SW480 (cell line): ENCODE results near the gene FHIT.

Source experiments
- DNase-seq: peaks from one replicate; pipeline ENCODE4 v3.0.0-alpha.2; 2016; ENCODE audit warnings: low spot score

FHIT gene

DNA sequence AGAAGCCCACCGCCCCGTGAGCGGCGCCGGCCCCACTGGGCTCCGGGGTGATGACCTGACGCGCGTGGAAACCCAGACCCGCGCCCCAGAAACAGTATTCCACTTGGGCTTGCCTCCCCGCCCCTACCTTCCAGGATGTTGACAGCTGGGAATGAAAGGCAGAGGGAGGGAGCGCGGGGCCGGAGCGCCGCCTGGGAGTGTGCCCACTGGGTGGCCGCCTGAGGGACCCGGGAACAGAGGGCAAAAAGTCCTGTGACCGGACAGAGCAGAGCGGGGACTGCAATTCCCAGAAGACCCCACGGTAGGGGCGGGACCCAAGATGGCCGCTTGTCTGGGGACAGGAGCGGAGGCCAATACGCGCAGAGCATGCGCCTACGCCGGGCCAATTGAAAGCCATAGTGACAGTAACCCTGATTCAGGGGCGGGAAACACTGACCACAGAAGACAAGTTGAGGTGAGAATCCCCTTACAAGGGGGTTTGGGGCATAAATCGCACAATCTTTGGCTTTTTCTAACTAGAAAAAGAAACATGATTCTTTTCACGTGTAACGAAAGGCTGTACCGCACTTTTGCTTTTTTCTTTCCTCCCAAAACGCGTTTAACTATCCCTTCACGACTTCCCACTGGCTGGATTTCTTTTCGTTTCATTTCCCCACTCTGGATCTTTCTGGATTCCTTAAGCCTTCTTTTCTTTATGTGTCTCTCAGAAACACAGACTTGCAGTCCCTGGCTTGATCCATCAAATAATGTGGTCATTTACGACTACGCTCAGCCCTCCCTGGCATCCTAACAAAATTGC, at the start of gene FHIT:
TSS of gene FHIT (minus strand) at position 279 of the 799 bp plus-strand sequence.
- peak; percentile 96 for DNase-seq

- no peak for DNase-seq
Measured at GRCh38 chr3:61300786-61301185, 49.5 kb upstream of the FHIT start.

DNA sequence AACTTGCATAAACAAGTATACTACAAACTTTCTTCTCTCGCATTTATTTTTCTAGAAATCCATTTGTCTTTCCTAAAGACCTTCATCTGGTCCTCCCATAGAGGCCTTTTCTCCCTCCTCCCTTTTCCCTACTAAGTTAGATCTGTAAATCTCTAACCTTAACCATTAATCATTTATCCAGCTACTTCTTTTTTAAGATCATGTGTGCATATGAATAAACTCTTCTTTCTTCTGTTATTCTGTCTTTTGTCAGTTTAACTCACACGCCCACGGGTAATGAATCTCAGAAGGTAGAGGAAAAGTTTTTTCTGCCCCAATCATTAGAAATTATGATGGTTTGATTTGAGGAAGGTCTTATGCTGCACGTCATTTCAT, 48.7 kb upstream of the FHIT start:
- DNase-seq: no peak

- DNase-seq: no peak
Measured at GRCh38 chr3:61299343-61300005, 48.2 kb upstream of the FHIT start.

GRCh38 chr3:61297821-61298220, 46.6 kb upstream of the FHIT start:
- DNase-seq: no peak

- DNase-seq: no peak
Measured at GRCh38 chr3:61288446-61288845, 37.2 kb upstream of the FHIT start.

- DNase-seq: no peak
Measured at GRCh38 chr3:61283876-61284275, 32.6 kb upstream of the FHIT start.

DNA sequence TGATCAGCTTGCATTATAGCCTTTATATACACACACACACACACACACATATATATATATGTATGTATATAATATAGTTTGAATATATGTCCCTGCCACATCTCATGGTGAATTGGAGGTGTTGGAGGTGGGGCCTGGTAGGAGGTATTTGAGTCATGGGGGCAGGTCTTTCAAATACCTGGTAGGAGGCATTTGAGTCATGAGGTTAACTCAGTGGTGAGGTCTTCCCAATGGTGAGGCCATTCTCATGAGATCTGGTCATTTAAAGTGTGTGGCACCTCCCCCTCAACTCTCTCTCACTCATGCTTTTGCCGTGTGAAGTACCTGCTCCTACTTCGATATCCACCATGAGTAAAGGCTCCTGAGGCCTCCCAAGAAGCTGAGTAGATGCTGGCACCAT, 27.5 kb upstream of the FHIT start:
- no peak for DNase-seq

- no peak for DNase-seq
Measured at GRCh38 chr3:61277411-61277810, 26.2 kb upstream of the FHIT start.

GRCh38 chr3:61269435-61269834, 18.2 kb upstream of the FHIT start:
- DNase-seq: no peak

DNA sequence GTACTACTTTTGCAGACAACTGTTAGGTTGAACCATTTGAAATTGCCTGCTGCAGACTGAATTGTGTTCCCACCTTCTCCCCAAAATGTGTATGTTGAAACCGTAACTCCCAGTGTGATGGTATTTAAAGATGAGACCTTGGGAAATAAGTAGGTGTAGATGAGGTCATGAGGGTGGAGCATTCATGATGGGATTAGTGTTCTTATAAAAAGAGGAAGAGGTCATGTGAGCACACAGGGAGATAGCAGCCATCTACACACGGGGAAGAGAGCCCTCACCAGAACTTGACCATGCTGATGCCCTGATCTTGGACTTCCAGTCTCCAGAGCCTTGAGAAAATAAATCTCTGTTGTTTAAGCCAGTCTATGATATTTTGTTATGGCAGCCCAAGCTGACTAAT, 17.4 kb upstream of the FHIT start:
- DNase-seq: no peak

GRCh38 chr3:61264281-61264680, 13.0 kb upstream of the FHIT start:
- DNase-seq: no peak

- no peak for DNase-seq
Measured at GRCh38 chr3:61257148-61257547, 5.9 kb upstream of the FHIT start.

- DNase-seq: no peak
Measured at GRCh38 chr3:61253756-61254155, 2.5 kb upstream of the FHIT start.

DNA sequence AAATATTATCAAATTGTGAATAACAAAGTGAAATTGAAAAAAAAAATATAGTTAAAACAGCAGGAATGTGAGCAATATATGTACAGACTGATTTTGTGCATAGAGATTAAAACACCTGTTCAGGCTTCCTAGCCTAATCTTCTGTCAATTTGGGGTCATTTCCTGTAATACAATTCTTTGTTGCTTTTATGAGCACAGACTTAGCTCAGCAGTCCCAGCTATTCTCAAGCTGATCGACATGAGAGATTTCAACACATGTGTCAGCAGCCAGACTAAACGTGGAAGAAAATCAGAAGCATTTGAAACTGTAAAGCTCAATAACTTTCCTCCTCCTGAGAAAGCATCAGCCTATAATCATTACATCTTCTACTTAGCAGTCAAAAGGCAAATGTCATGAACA, 1.6 kb upstream of the FHIT start:
- DNase-seq: no peak

DNA sequence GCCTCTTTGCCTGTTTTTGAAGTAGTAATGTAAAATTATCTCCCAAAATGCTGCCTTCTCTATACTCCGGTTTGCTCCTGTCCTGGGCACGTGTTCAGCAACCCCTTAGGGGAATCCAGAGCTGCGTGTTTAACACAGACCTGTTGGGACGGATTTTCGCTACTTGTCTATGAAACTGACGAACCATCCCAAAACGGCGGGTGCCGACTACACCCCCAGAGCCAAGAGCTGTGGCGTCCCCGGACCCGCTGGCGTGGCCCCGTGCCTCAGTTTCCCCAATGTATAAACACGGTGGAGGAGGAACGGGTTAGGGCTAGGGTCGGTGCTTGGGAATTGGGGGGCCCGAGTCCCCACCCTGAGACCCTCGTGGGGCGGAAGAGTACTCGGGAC, 473 bp downstream of the FHIT start:
- peak; percentile 67 for DNase-seq

- DNase-seq: no peak
Measured at GRCh38 chr3:61248496-61248895, 2.8 kb downstream of the FHIT start.

DNA sequence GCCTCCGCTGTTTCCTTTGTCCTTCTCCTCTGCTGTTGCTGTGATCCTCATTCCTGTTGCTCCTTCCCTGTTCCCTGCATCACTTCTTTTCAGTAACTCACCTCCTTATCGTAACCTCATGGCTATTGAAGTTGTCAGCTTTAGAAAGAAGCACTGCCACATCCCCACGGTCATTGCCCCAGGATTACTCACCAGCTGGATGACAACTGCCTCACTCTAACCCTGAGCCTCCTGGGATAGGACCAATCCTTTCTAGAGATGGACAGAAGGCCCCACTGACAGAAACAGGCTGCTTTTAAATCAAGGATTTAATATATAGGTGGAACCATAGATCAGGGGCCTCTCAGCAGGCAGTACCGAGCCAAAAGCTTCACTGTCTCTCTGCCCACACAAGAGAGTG, 4.1 kb downstream of the FHIT start:
- DNase-seq: no peak

DNA sequence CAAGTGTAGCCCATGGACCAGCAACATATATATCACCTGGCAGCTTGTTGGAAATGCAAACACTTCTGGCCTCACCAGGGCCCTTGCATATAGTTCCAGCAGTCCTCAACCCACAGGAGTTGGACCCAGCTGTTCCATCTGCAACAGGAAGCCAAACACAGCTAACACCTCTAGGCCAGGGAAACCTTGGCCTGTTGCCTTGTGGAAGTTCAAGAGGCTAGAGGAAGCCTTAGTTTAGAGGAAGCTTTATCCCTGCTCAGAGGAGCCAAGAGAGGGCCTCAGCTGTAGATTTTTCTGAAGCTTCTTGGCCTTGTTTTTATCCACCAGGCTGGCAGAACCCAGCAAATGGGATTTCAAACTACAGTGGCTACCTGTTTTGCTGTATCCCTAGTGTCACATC, 11.4 kb downstream of the FHIT start:
- DNase-seq: no peak

DNA sequence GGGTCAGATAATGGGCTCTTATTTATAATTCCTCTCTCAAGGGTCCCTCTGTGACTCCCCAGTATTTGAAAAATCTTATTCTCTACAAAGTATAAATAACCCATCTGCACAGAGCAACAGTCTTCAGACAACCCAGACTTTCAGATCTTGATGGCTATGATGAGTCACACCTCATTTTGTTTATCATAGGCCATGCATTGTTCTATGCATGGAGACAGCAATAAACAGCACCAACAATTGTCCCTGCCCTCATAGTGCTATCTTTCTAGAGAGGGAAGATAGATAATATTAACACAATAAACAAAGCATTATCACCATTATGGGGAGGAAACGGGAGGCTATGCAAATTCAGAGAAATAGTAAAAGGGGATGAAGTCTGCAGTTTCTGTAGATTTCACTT, 13.4 kb downstream of the FHIT start:
- DNase-seq: no peak

DNA sequence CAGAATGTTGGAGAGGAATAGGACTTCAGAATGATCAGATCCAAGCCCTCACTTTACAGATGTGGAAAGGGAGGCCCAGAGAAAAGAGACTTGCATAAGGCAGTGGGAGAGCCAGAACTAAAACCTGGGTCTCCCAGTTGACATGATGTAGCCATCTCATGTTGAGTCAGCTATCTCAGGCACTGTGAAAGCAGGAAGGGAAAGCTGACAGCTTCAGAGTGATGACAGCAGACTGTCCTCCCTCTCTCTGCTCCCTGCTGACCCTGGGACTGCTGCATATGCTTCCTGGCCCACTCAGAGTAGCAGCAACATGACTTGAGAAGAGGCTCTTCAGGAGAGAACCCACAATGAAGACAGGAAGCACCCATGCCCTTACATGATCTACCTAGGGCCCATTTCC, 14.7 kb downstream of the FHIT start:
- DNase-seq: no peak

DNA sequence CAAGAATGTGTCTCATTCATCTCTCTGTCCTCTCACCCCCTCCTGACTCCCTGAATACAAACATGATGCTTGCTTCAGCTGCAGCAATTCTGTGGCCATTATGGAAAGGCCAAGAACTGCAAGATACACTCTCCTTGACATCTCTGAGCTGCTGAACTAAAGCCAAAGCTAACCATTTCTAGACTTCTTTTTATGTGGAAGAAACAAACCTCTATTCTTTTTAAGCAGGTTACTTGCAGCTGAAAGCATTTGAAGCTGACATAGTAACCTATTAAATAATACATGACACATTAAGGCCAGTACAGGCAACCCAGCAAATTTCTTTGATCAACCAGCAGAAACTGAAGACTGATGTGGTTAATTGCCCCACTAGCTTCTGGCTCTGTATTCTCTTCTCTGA, 17.5 kb downstream of the FHIT start:
- no peak for DNase-seq

- no peak for DNase-seq
Measured at GRCh38 chr3:61231693-61232092, 19.6 kb downstream of the FHIT start.

- DNase-seq: no peak
Measured at GRCh38 chr3:61227799-61228198, 23.5 kb downstream of the FHIT start.
